Measurements from ENCODE around the gene CCNJ. TPM values are rescaled to one million over a fixed set of nuclear protein-coding genes. Genes with fewer than 3 reads are reported as not detected.
A peak's percentile ranks its signal among the peaks of the same experiment; 100 is the strongest.

CCNJ gene
- total and polyA plus RNA-seq, 9 of the 15 experiments (the other 6 are each of a cell fraction or from before 2014, with no cell fraction given), result 0.69 to 15.7 (median 9.2) TPM

DNA sequence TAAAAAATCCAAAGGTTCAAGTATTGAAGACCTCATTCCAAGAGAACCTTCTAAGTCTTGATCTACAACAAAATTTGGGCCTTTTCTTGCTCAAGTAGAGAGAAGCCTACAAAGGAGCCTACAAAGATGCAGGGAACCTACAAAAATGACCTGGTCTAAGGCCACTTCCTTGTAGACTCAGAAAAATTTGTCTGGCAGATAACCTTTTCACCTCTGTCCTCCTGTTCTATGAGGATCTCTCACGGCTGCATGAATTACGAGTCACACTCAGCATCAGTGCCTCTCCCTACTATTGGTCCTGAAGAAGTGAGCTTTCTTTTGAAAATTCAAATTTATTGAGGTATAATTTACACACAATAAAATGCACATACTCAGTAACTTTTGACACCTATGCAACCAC is 29.3 kb downstream of the CCNJ start (continued):
- TF ChIP-seq MTA3 (IDR thresholded peaks at IDR 0.05; ENCODE audit: borderline replicate concordance), result no peak
- no peak for TF ChIP-seq ETV6 (IDR thresholded peaks at IDR 0.05; ENCODE audit: borderline replicate concordance in 1 of 2, low read depth in 2 of 2, low read length in 1 of 2)
- TF ChIP-seq ETV6 (CRISPR knock-in tag; IDR thresholded peaks at IDR 0.05; ENCODE audit: borderline replicate concordance), result no peak
- TF ChIP-seq TRIM24 (IDR thresholded peaks at IDR 0.05), result no peak
- TF ChIP-seq MTA1 (IDR thresholded peaks at IDR 0.05; ENCODE audit: borderline replicate concordance), result no peak
- TF ChIP-seq, protein P1, sequence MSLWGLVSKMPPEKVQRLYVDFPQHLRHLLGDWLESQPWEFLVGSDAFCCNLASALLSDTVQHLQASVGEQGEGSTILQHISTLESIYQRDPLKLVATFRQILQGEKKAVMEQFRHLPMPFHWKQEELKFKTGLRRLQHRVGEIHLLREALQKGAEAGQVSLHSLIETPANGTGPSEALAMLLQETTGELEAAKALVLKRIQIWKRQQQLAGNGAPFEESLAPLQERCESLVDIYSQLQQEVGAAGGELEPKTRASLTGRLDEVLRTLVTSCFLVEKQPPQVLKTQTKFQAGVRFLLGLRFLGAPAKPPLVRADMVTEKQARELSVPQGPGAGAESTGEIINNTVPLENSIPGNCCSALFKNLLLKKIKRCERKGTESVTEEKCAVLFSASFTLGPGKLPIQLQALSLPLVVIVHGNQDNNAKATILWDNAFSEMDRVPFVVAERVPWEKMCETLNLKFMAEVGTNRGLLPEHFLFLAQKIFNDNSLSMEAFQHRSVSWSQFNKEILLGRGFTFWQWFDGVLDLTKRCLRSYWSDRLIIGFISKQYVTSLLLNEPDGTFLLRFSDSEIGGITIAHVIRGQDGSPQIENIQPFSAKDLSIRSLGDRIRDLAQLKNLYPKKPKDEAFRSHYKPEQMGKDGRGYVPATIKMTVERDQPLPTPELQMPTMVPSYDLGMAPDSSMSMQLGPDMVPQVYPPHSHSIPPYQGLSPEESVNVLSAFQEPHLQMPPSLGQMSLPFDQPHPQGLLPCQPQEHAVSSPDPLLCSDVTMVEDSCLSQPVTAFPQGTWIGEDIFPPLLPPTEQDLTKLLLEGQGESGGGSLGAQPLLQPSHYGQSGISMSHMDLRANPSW (CRISPR knock-in tag; IDR thresholded peaks at IDR 0.05), result no peak
- no peak for TF ChIP-seq NFRKB (IDR thresholded peaks at IDR 0.05; ENCODE audit: low read depth)
- no peak for TF ChIP-seq SMC3 (conservative IDR thresholded peaks at IDR 0.05; ENCODE audit: insufficient read depth, low read depth, low read length)
- peak in 1 of 2 experiments; percentile 28; a peak in 1 of 4 replicates for TF ChIP-seq KDM1A (IDR thresholded peaks at IDR 0.05)
- no peak for TF ChIP-seq HNRNPH1 (optimal IDR thresholded peaks at IDR 0.05; ENCODE audit: low read depth, low read length)
- TF ChIP-seq HMGN3 (IDR thresholded peaks at IDR 0.05; ENCODE audit: borderline replicate concordance, extremely low read depth, insufficient read length, low read depth, low read length), result no peak
- peak; percentile 73 for TF ChIP-seq SMAD4 (CRISPR knock-in tag; conservative IDR thresholded peaks at IDR 0.05)
- no peak for TF ChIP-seq CCNT2 (IDR thresholded peaks at IDR 0.05; ENCODE audit: borderline replicate concordance, extremely low read depth, insufficient read length, low read depth, low read length)
- TF ChIP-seq, protein P2, sequence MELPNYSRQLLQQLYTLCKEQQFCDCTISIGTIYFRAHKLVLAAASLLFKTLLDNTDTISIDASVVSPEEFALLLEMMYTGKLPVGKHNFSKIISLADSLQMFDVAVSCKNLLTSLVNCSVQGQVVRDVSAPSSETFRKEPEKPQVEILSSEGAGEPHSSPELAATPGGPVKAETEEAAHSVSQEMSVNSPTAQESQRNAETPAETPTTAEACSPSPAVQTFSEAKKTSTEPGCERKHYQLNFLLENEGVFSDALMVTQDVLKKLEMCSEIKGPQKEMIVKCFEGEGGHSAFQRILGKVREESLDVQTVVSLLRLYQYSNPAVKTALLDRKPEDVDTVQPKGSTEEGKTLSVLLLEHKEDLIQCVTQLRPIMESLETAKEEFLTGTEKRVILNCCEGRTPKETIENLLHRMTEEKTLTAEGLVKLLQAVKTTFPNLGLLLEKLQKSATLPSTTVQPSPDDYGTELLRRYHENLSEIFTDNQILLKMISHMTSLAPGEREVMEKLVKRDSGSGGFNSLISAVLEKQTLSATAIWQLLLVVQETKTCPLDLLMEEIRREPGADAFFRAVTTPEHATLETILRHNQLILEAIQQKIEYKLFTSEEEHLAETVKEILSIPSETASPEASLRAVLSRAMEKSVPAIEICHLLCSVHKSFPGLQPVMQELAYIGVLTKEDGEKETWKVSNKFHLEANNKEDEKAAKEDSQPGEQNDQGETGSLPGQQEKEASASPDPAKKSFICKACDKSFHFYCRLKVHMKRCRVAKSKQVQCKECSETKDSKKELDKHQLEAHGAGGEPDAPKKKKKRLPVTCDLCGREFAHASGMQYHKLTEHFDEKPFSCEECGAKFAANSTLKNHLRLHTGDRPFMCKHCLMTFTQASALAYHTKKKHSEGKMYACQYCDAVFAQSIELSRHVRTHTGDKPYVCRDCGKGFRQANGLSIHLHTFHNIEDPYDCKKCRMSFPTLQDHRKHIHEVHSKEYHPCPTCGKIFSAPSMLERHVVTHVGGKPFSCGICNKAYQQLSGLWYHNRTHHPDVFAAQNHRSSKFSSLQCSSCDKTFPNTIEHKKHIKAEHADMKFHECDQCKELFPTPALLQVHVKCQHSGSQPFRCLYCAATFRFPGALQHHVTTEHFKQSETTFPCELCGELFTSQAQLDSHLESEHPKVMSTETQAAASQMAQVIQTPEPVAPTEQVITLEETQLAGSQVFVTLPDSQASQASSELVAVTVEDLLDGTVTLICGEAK (IDR thresholded peaks at IDR 0.05), result no peak
- TF ChIP-seq, protein P2 (CRISPR knock-in tag; IDR thresholded peaks at IDR 0.05), result no peak
- TF ChIP-seq ZNF778 (CRISPR knock-in tag; IDR thresholded peaks at IDR 0.05), result no peak
- no peak for TF ChIP-seq ZNF143 (CRISPR knock-in tag; IDR thresholded peaks at IDR 0.05)
- peak; percentile 73 for TF ChIP-seq DPF2 (IDR thresholded peaks at IDR 0.05)

Measured in K562 (cell line).